DMS79 treated with DMSO at 0.1 percent for 48 hours (cell line): ENCODE data around the gene B3GNT7.

ENCODE experiments used
- DNase-seq: peaks from one replicate; lab custom pipeline; 2025; lab: John Stamatoyannopoulos, UW

Gene B3GNT7

DNA sequence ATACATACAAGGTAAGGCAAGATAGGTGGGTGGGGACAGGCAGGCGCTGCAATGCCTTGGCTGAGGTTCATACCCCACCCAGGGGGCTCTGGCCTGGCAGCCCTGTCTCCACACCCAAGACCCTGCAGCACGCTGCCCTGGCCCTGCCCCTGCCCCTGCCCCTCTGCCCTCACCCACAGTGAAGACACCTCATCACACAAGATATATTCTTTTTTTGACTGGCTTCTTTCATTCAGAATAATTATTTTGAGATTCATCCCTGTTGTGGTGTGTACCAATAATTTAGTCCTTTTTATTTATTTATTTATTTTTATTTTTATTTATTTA is 11.4 kb upstream of the B3GNT7 start:
- DNase-seq, result no peak

DNA sequence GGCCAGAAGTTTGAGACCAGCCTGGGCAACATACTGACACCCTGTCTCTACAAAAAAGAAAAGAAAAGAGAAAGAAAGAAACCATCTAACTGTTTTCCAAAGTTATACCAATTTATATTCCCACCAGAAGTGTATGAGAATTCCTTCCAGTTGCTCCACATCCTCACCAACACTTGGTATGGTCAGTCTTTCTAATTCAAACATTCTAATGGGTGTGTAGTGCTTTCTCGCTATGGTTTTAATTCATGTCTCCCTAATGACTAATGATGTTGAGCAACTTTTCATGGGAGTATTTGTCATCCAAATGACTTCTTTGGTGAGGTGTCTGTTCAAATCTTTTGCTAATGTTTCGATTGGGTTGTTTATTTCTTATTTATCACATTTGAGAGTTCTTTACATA is 10.5 kb upstream of the B3GNT7 start:
- DNase-seq, result no peak

DNA sequence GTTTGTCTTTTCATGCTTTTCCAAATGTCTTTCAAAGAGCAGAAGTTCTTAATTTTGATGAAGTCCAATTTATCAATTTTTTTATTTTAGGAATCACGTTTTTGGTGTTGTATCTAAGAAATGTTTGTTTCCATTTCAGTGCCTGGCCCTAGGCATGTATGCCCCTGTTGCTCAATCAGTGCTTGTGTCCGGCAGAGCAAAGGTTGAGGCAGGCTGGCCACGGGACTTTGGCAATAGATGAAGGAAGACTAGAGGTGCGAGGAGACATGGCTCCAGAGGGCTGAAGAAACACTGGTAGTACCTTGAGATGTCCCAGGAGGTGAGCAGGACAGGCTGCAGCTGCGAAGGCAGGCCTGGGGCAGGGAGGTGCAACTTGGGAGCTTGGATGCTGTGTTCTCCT is 10.1 kb upstream of the B3GNT7 start:
- no peak for DNase-seq

DNA sequence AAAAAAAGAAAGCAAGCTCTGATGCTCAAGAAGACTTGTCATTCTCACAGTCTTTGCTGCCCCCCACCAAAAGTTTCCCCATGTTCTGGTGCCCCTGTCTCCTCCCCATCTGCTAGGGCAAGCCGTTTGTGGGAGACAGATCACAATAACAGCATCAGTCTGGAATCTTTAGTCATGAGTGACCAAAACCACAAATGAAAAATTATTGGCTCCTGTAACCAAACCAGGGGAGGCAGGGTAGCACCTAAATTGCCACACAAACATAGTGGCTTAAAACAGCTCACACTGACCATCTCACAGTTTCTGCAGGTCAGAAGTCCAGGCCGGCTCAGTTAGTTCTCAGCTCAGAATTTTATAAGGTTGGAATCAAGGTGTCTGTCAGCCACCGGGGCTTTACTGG is 9.1 kb upstream of the B3GNT7 start:
- no peak for DNase-seq

GRCh38 chr2:231387904-231388724 is 7.4 kb upstream of the B3GNT7 start:
- no peak for DNase-seq

DNA sequence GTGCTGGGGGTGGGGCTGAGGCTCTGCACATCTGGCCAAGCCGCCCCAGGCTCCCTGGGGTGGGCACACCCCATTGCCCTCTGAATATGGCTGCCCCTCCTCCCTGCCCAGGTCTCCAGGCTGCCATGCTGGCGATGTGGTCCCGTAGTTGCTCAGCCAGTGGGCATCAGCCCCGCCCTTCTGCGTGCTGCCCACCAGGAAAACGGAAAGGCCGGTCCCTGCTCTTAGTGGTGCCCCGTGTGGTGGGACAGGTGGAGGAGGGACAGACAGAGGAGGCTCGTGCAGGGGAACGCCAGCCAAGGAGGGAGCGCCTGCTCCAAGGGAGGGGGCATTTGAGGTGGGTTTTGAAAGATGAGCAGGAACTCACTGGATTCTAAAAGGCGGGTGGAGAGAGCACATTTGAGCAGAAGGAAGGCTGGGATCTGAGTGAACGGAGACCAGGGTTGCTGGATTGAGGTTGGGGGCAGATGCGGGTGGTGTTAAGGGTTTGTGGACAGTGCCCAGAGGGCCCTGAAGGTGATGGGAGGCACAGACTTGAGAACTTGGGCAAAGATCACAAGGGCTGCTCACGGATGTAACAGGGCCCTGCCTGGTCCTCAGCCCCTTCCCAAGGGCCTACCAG is 6.7 kb upstream of the B3GNT7 start:
- no peak for DNase-seq

GRCh38 chr2:231390667-231391066 is 4.8 kb upstream of the B3GNT7 start:
- DNase-seq, result no peak

DNA sequence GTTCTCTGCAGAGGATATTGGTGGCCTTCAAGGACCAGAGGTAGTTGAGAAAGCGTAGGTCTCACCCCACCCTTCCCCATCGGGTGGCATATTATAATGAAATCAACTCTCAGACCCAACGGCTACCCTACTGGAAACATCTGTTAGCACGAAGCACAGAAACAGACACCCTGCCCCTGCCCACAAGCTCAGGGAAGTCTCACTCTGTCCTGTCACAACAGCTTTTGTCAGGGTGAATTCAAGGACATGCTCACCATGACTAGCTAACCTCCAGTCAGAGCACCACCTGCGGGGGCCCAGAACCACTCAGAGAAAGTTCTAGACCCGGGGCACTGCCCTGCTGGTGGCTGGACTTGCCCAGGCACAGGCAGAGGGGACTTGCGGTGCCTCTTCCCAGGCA is 3.5 kb upstream of the B3GNT7 start:
- no peak for DNase-seq

GRCh38 chr2:231392431-231393148 is 2.9 kb upstream of the B3GNT7 start:
- no peak for DNase-seq

GRCh38 chr2:231393149-231394131 is 2.1 kb upstream of the B3GNT7 start:
- DNase-seq, result no peak

GRCh38 chr2:231394211-231395141 is 1.0 kb upstream of the B3GNT7 start:
- DNase-seq, result no peak

GRCh38 chr2:231396058-231396821 is 730 bp downstream of the B3GNT7 start:
- no peak for DNase-seq

DNA sequence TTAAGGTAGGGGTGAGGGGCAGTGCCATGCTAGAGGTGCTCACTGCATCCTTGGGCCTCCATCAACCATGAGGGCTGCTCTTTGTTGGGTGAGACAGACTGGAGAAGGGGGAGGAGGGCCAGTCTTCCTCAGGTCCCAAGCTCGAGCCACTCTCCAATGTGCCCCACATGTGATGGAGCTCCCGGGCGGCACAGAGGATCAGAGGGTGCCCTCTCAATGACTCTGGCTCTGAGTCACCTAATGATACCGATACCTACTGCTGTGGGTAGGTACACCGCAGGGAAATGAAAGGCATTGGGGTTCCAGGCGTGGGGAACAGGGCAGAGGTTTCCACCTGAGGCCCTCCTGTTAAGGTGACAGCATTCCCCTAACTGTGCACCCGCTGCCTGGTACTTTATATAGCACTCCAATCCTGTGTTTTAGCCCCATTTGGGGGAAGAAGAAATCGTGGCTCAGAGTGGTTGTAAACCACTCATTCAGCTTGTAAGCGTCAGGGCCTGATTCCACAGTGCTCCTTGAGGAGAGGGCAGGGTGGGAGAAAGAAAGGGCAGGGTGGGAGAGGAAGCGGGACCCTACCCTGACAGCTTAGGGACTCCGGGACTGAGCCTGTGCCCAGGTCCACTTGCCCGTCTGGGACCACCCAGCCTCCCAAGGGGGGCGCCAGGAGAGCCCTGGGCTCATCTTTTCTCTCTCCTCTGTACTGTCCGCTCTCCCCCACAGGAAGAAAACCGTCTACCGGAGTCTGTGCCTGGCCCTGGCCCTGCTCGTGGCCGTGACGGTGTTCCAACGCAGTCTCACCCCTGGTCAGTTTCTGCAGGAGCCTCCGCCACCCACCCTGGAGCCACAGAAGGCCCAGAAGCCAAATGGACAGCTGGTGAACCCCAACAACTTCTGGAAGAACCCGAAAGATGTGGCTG is 1.8 kb downstream of the B3GNT7 start:
- no peak for DNase-seq

GRCh38 chr2:231397928-231398294 is 2.4 kb downstream of the B3GNT7 start:
- no peak for DNase-seq

GRCh38 chr2:231398585-231398984 is 3.1 kb downstream of the B3GNT7 start:
- DNase-seq, result no peak

DNA sequence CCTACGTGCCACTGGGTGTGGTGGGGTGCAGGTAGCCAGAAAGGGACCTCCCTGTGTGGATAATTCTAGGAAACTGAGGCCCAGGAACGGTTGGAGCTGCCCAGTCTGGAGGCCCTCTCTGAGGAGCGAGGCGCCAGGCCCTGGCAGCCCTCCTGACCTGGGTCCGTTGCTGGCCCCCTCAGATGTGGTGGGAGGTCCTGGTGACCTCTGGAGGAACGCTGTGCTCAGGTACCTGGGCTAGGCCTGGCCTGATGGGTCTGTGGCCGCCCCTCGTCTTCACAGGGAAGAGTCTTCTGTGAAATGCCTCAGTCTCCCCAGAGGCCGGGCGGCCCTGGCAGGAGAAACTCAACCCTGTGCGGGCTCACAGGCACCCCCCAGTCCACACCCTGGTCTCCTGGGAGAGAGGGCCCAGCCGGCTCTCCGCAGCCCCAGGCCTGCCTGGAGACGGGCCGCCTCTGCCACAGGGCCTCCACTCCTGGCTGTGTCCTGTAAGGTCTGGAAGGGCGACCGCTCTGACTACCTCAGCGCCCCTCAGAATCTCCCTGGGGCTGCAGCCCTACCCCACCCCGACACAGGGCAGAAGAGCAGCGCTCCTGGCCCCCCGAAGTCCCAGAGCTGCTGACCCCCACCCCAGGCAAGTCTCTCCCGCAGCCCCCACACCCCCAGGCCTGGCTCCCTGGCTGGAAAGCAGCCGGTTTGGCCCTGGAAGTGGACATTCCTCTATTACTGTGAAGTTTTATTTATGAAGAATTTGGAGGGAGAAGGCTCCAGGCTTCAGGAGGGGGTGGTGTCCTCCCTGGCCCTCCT is 3.7 kb downstream of the B3GNT7 start:
- DNase-seq, result no peak

DNA sequence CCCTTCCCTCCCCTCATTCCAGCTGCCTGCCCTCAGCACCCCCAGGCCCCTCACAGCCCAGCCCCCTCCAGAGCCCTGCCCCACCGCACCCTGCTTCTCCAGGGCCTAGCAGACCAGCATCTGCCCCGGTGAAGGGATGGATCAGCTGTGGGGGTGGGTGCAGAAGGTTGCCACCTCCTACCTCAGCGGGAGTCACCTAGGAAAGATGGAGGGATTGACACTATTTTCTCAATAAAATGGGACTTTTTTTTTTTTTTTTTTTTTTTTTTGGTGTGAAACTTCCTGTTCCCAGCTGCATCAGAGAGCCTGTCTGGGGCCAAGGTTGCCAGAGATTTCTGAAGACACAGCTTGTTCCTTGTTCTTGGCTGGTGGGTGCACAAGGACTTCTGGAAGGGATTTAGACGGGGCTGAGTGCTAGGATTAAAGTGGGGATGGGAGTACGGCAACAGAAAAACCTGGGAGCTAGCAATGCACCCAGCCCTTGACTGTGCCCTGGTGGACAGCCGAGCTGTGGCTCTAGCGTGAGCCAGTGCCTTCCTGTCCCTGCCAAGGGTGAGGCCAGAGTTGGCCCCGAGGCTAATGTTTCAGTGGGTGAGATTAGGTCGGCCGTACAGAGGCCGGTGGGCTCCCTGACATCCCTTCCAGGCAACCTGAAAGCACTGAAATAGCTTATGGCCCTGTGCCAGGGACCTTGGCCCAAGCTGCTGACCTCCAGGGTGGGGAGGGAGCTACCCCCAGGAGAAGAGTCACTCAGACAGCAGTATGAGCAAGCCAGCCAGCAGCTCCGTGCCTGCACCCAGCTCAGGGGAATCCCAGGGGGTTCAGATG is 4.6 kb downstream of the B3GNT7 start:
- DNase-seq, result no peak
